Fibroblast of villous mesenchyme (primary cell): ENCODE data around the gene B9D1. TPM values are rescaled to one million over a fixed set of nuclear protein-coding genes. Genes with fewer than 3 reads are reported as not detected.

Source experiments
- DNase-seq: peaks from one replicate; pipeline ENCODE4 v3.0.0-alpha.2; 2010; ENCODE audit warnings: low read depth
- H3K4me3 ChIP-seq: 2 replicates; pipeline ENCODE4 v1.5.1; 2011; ENCODE audit warnings: low read depth, mild to moderate bottlenecking, low read length
- total RNA-seq: library from RNA; depleted of rRNA; stranded (reverse); fragments of >200 nt; gene quantifications from 2 replicates; pipeline ENCODE4 v1.2.3, GENCODE V29; 2012
- TF ChIP-seq, protein P1 (sequence below): IDR thresholded peaks from 2 replicates; pipeline ENCODE4 v1.5.1; 2012; ENCODE audit warnings: low read depth, mild to moderate bottlenecking, low read length; ENCODE audit not compliant: insufficient read depth

The B9D1 gene
- total RNA-seq, 1 donor: 40.2 TPM

DNA sequence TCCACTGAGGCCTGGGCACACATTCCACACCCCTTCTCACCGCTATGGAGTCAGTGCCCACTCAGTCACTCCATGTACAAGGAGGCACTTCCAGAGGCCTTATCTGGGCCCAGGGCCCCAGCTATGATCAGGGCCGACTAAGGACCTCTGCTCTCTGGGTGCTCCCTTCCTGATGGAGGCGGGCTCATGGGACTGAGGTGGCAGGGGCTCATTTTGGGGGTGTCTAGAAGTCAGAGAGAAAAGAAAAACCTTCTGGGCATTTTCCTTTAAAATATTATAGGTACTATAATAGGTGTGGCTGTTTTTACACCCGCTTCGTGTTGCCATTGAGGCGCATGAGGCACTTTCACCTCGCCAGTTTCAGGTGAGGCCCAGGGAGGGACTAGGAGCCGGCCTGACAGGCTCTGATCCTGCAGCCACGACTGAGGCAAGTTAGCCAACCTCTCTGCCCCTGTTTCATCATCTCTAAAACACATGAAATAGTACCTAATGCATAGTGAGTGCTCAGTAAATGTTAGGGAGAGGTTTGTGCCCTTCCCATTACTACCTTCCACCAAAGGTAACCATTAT, 14.4 kb downstream of the B9D1 start:
- no peak for DNase-seq
- TF ChIP-seq, protein P1, sequence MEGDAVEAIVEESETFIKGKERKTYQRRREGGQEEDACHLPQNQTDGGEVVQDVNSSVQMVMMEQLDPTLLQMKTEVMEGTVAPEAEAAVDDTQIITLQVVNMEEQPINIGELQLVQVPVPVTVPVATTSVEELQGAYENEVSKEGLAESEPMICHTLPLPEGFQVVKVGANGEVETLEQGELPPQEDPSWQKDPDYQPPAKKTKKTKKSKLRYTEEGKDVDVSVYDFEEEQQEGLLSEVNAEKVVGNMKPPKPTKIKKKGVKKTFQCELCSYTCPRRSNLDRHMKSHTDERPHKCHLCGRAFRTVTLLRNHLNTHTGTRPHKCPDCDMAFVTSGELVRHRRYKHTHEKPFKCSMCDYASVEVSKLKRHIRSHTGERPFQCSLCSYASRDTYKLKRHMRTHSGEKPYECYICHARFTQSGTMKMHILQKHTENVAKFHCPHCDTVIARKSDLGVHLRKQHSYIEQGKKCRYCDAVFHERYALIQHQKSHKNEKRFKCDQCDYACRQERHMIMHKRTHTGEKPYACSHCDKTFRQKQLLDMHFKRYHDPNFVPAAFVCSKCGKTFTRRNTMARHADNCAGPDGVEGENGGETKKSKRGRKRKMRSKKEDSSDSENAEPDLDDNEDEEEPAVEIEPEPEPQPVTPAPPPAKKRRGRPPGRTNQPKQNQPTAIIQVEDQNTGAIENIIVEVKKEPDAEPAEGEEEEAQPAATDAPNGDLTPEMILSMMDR: no peak
- no peak overlapping the region for H3K4me3 ChIP-seq

DNA sequence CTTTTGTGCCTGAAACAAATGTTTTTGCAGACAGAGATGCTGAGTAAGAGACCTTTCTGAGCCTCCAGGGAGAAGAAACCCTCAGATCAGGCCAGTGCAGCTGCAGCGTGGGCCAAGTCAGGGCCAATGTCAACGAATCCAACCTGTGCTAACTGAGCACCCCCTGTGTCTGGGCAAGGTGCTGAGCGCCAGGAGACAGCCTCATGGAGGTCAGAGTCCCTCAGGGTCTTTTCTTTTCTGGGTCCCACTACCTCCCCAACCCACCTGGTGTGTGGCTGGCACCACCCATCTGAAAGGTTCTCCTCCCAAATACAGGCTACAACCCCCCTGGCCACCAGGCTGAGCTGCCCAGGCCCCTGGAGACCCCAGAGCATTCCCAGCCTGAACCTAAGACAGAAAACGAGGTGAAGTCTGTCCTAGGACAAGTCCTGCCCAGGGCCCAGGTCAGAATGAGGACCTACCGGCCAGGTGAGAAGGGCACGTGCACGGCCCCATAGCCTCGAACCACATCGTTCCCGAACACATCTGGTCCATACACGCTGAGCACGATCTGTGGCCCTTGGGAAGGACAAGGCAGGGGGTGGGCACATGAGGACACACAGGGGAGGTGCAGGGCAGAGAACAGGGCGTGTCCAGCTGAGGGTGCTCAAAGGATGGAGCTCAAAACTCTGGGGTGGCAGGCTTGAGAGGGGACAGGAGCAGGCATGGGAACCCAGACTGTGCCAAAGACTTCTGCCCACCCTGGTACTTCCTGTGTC, 15.0 kb downstream of the B9D1 start:
- no peak for DNase-seq
- TF ChIP-seq, protein P1: no peak
- no peak overlapping the region for H3K4me3 ChIP-seq

DNA sequence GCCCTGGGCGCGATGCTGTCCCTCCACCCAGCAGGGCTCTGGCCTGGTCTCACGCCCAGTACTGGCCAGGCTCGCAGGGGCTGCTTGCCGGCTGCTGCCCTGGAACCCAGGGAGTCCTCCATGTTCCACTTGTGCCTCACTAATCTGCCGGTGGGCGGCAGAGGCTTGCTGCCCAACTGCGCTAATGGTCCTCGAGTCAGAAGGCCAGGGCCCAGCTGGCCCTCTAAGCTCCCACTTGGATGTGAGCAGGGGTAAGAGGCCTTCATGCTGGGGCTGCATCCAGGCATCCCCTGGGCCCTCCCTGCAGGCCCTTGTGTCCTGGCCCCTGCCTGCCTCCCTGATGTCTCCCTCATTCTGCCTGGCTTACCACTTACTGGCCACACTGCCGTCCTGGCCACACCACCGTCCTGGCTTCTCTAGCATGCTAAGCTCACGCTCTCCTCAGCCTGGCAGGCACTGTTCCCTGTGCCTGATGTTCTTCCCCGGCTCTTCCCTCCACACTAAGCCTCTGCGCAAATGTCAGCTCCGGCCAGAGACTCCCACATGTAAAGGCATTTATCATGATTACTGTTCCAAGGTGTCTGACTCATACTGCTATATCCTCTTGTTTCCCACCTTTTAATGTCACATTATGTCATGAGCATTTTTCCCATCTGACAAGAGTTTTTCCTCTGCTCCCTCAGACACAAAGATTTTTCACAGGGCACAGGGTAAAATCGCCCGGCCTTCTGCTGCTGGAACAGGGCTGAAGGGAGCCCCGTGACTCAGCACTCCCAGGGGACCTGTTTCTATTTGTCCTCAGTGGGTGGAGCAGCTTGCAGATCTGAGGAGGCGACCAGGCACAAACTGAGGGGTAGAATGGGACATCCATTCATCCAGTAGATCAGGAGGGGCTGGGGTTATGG, 15.9 kb downstream of the B9D1 start:
- no peak overlapping the region for H3K4me3 ChIP-seq
- TF ChIP-seq, protein P1: no peak

DNA sequence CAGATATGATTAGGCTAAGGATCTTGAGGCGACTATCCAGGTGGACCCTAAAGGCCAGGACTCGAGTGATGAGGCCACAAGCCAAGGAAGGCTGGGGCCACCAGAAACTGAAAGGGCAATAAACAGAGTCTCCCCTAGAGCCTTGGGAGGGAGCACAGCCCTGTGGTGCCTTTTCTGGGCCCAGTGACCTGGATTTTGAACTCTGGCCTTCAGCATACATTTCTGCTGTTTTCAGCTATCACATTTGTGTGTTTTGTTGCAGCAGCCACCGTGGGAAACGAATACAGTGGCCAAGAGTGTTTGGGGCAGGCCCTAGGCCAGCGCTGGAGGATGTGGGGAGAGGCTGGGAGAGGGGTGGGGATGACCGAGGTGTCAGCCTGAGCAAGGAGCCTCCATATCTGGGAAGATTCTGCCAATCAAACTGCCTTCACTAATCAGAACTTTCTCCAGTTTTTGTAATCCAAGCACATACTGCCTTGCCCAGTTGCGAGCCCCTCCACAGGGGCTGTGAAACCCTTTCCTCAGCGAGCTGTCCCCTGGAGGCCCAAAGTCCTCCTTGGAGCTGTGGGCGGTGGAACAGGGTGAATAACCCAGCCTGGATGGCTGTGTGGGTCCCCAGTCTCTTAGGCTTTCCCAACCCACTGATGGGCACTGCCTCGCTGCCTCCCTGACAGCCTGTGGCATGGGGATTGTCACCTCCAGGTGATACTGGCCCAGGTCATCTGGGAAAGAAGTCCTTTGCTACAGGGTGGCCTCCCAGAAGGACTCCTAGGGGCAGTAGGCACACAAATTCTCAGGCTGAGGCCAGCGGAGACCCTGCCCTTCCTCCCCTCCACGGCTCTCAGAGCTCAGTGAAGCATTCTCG, 16.8 kb downstream of the B9D1 start:
- DNase-seq: no peak
- H3K4me3 ChIP-seq: no peak overlapping the region
- TF ChIP-seq, protein P1: no peak

More for the DNA sequence above, 15.9 kb downstream of the B9D1 start:
- DNase-seq: peak; percentile 92

DNA sequence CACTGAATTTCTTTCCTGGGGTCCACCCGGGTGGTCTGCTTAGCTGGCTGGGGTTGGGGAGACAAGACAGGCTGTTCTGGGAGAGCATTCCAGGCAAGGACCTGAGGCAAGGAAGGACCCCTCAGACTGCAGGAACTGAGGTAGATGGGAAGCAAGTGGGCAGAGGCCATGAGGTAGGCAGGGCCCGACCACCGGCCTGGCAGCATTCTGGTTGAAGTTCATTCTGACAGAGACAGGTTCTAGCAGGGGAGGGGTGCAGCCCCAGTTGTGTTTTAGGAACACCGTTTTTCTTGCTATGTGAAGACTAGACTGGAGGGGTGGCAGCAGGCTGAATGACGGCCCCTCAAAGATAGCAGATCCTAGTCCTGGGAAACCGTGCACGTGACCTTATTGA, 17.5 kb downstream of the B9D1 start:
- TF ChIP-seq, protein P1: no peak
- H3K4me3 ChIP-seq: no peak overlapping the region
- DNase-seq: no peak
